ENCODE data around the gene FAM177B.

The FAM177B gene

GRCh38 chr1:222736972-222737371, at the start of gene FAM177B:
Gene FAM177B (plus strand): TSS chr1:222737202. CDS start chr1:222746546, 9,344 bp downstream.
- DNase-seq = no peak

GRCh38 chr1:222691016-222691415, 46.0 kb upstream of the FAM177B start:
- DNase-seq = no peak

- no peak for DNase-seq
Observed at GRCh38 chr1:222694927-222695326, 42.1 kb upstream of the FAM177B start.

DNA sequence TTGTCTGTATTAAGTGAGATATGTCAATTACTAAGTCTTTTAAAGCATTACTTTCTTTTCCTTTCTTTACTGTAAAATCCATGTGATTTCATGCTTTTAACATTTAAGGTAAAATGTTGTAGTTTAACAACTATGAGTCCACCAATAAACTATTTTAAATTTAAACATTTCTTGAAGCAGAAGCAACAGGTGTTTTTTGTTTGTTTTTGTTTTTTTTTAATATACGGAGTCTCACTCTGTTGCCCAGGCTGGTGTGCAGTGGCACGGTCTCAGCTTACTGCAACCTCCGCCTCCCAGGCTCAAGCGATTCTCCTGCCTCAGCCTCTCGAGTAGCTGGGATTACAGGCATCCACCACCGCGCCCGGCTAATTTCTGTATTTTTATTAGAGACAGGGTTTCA, 40.3 kb upstream of the FAM177B start:
- no peak for DNase-seq

DNA sequence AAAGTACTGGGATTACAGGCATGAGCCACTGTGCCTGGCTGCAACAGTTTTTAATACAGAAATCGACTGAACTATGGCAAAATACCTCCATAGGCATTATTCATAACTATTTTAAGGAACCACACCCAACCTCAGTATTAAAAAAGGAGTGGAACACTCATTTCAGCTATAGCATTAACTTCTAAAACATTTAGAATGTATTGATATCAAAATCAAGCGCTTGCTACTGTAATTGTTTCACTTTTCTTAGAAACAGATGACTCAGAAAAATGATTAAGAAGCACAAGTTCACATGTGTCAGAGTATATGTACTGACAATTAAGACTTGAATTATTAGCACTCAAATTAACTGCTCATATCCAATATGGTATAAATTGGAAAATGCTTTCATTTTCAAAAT, 39.8 kb upstream of the FAM177B start:
- no peak for DNase-seq

GRCh38 chr1:222697826-222698225, 39.2 kb upstream of the FAM177B start:
- DNase-seq = no peak

DNA sequence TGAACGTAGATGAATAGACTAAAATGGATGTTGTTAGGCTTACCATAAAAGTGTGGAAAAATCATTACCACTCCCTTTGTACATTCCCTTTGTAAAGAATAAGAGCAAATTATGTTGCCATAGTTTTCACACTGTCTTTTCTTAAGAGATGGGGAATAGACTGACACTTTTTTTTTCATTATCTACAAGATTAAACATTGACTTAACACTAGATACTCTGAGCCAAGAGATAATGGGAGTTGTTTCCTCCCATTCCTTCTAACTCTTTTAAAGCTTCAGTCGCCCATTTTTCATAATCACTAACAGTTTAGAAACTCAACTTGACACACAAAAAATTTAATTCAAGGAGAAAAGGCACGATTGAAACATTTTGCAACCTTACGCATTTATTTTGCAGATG, 34.8 kb upstream of the FAM177B start:
- DNase-seq = no peak

DNA sequence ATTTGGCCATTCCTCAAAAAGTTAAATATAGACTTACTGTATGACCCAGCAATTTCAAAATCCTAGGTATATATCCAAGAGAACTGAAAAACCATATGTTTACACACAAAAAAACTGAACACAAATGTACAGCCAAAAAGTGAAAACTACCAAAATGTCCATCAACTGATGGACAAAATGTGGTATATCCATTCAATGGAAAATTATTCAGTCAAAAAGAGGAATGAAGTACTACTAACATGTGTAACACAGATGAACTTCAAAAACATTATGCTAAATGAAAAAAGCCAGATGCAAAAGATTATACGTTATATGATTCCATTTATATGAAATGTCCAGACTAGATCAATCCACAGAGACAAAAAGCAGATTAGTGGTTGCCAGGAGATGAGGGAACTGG, 32.7 kb upstream of the FAM177B start:
- no peak for DNase-seq

- DNase-seq = no peak
Observed at GRCh38 chr1:222706815-222707214, 30.2 kb upstream of the FAM177B start.

- no peak for DNase-seq
Observed at GRCh38 chr1:222709700-222710153, 27.3 kb upstream of the FAM177B start.

GRCh38 chr1:222711319-222712252, 25.4 kb upstream of the FAM177B start:
- peak; percentile 12 to 24 (median 18) for DNase-seq

GRCh38 chr1:222712253-222713090, 24.5 kb upstream of the FAM177B start, which contains the start of the genes AIDA and BROX:
Gene AIDA (minus strand): TSS chr1:222712491. CDS start chr1:222712317, 174 bp downstream.
Gene BROX (plus strand): TSS chr1:222712564. CDS start chr1:222715700, 3,136 bp downstream.
- DNase-seq = peak; percentile 91 to 94 (median 94)

DNA sequence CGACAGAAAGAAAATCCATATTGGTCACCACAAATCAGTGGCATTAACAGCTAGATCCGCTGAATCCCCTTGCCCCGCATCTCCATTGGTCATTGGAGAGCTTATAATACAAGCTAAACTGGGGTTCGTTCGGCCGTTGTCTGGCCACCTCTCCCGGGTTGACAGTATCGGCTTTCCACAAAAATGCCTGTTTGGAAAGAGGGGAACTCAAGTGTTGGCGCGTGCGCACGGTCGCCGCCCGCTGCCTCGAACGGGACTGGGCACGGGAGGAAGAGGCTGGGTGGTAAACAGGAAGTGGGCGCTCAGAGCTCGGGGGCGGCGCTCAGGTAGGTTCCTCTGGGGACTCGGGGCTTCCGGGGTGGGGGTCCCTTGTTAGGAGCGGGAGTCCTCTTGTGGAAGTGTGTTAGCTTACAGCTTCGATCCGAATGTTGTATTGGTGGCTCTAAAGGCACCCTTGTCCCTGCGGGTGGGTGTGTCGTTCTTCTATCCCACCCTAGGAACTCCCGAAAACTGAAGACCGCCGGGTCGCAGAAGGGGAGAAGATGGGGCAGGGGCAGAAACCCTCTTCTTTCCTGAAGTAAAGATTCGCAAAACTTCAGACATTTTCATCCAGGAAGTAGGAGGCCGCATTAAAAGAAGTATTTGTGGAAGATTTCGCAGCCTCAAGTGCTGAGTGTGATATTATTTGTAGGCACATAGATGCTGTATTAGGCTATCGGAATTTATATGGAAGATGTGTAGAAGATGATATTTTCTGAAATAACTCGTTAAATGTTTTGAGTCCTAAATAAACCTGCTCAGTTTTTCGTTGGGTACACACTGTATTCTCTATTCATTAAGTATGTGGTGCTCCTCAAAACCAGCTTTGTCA, 23.7 kb upstream of the FAM177B start:
- peak; percentile 68 to 90 (median 77) for DNase-seq

- DNase-seq = no peak
Observed at GRCh38 chr1:222716393-222716792, 20.6 kb upstream of the FAM177B start.

DNA sequence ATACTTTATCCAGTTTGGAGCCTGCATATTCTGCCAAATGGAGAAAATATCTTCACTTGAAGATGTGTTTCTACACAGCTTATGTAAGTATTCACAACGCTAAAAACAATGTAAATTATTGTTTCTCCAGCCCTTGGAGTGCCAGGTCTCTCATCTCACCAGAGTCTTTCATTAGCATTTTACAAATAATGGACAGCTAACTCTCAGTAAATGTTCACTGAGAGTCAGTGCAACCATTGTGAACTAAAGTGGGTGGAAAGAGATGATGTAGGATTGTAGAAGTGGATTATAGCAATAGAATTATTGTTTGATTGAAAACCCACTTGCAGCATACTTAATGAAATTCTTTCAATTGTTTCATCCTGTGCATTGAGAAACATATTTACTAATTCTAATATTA, 8.3 kb upstream of the FAM177B start:
- DNase-seq = no peak

DNA sequence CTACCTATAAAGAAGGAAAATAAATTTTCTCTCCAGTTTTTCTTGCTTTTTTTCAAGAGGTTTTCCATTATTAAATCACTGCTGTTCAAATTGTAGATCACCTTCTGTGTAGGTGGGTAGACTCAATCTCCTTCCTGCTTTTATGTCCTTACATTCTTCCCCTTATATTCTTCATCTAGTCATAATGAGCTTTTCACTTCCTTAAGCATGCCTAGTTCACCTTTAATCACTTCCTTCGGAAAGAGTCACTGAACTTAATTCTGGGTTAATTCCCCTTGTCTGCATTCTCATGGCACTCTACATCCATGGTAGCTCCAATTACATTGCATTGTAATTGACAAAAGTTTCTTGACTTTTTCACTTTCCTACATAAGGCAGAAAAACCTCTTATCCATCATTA, 6.1 kb upstream of the FAM177B start:
- DNase-seq = no peak

- DNase-seq = no peak
Observed at GRCh38 chr1:222732216-222733159, 4.5 kb upstream of the FAM177B start.

GRCh38 chr1:222734740-222735139, 2.3 kb upstream of the FAM177B start:
- no peak for DNase-seq

- no peak for DNase-seq
Observed at GRCh38 chr1:222736470-222736869, 532 bp upstream of the FAM177B start.

DNA sequence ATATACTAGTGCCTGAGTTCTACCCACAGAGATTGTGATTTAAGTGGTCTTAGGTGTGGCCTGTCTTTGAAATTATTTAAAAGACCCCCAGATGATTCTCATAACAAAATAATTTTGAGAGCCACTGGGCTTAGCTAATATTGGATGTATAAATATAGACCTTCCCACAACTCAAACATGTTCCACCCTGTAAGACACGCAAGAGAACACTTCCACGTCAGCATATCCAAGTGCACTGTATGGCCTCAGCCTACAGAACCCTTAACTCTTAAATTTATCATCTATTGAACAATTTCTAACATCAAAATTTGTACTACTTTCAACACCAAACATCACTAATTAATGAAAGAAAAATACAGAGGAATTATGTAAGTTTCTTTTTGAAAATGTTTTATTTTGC, 2.5 kb downstream of the FAM177B start:
- DNase-seq = no peak

GRCh38 chr1:222739929-222740328, 2.9 kb downstream of the FAM177B start:
- no peak for DNase-seq

Data from activated CD4-positive, CD25-positive, alpha-beta regulatory T cell (primary cell).